Left lung (tissue), 10 donors: ENCODE results near the gene PREPL. TPM values are rescaled to one million over a fixed set of nuclear protein-coding genes. Genes with fewer than 3 reads are reported as not detected.
"Not testable (repeated sequence)": the region's sequence is repeated elsewhere in the genome, so short reads cannot be mapped to it uniquely, and the experiment has no call there.

Source experiments
- ATAC-seq: fragments of 200-7000 bp; cut with Tn5 transposase; one replicate; pipeline ENCODE4 v1.9.1; 2020; ENCODE audit warnings: moderate library complexity
- DNase-seq, 4 donors: peaks; one replicate each; pipeline ENCODE4 v3.0.0-alpha.2; 2013 to 2020
- H3K27ac ChIP-seq, 2 donors: fragments of 200-600 bp; sonication (generic) in 1 of 2; one replicate each; pipeline versions ENCODE4 v1.5.0 to v1.8.0; 2020 to 2021
- H3K27me3 ChIP-seq, 2 donors: fragments of 200-600 bp; sonication (generic) in 1 of 2; one replicate each; pipeline versions ENCODE4 v1.5.0 to v1.8.0; 2020 to 2021
- H3K36me3 ChIP-seq, 2 donors: fragments of 200-600 bp; sonication (generic) in 1 of 2; one replicate each; pipeline versions ENCODE4 v1.5.0 to v1.8.0; 2020 to 2021
- H3K4me1 ChIP-seq, 2 donors: fragments of 200-600 bp; one replicate each; pipeline ENCODE4 v1.8.0; 2021
- H3K4me3 ChIP-seq, 2 donors: fragments of 200-600 bp; sonication (generic) in 1 of 2; one replicate each; pipeline versions ENCODE4 v1.5.0 to v1.8.0; 2020 to 2021; ENCODE audit warnings: mild to moderate bottlenecking in 1 of 2
- H3K9me3 ChIP-seq, 2 donors: fragments of 200-600 bp; sonication (generic) in 1 of 2; one replicate each; pipeline versions ENCODE4 v1.5.0 to v1.8.0; 2020 to 2021
- CTCF ChIP-seq, 2 donors: fragments of 200-600 bp; sonication (generic) in 1 of 2; IDR thresholded peaks; one replicate each; pipeline versions ENCODE4 v1.5.0 to v1.8.0; 2021; ENCODE audit warnings: antibody characterized with exemption in 2 of 2
- intact Hi-C, 2 donors: fragments of 100-400 bp; cut with DNase I; formaldehyde crosslinking; loops; one replicate each; pipeline versions ENCODE4 v1.11.2 to v1.14.2; 2022
- polyA plus RNA-seq, 6 donors: library from polyadenylated mRNA; unstranded; fragments of 120-200 nt; gene quantifications; one replicate each; pipeline ENCODE4 v1.2.1, GENCODE V29; 2013; ENCODE audit not compliant: insufficient read length in 6 of 6
- total RNA-seq, 2 donors: library from RNA; stranded (reverse); fragmentation: NEBNext Ultra II Directional; extraction: Animal tissue kit (Norgen Biotek cat#: 25700); gene quantifications; one replicate each; pipeline ENCODE4 v1.2.1, GENCODE V29; 2021
- donor health status: DM: no; HTN: yes; CAD: no.
- donor health status: DM: no; HTN: no; CAD: no.

Gene PREPL
- total and polyA plus RNA-seq, 8 donors: 46.0 to 116 (median 90.5) TPM

- intact Hi-C loops: loop anchor here in 1 of 2 donors (10.0 kb wide), 2 partner anchors 82 to 562 kb away; no protein-coding TSS in a partner anchor
Measured at GRCh38 chr2:44392338-44392943, 31.1 kb upstream of the PREPL start.

GRCh38 chr2:44389895-44390294 lies 28.6 kb upstream of the PREPL start:
- no peak overlapping the region for H3K4me3 ChIP-seq
- intact Hi-C loops: loop anchor here in 1 of 2 donors (10.0 kb wide), 2 partner anchors 85 to 565 kb away; no protein-coding TSS in a partner anchor
- H3K4me1 ChIP-seq: no peaks in the 10 kb centered on the region
- TF ChIP-seq CTCF (IDR thresholded peaks at IDR 0.05): no peak
- H3K27me3 ChIP-seq: no peaks in the 10 kb centered on the region
- DNase-seq (no peak), ATAC-seq (no peak)
- no peak overlapping the region for H3K27ac ChIP-seq
- no peaks in the 10 kb centered on the region for H3K36me3 ChIP-seq
- H3K9me3 ChIP-seq: no peaks in the 10 kb centered on the region

More at GRCh38 chr2:44392338-44392943, 31.1 kb upstream of the PREPL start:
- no peak overlapping the region for H3K4me3 ChIP-seq
- H3K4me1 ChIP-seq: no peaks in the 10 kb centered on the region
- no peak for ATAC-seq
- no peak overlapping the region for H3K27ac ChIP-seq
- no peaks in the 10 kb centered on the region for H3K36me3 ChIP-seq
- peak; percentile 40 to 60 for TF ChIP-seq CTCF (IDR thresholded peaks at IDR 0.05)
- DNase-seq: peak in 2 of 4 donors; percentile 35 to 52
- no peaks in the 10 kb centered on the region for H3K27me3 ChIP-seq
- H3K9me3 ChIP-seq: no peaks in the 10 kb centered on the region

GRCh38 chr2:44388877-44389276 lies 27.6 kb upstream of the PREPL start:
- Histone ChIP-seq H3K4me3 (no peak overlapping the region), H3K36me3 (no peaks in the 10 kb centered on the region), H3K9me3 (peaks cover 0 to 4% of the 10 kb centered on the region in 2 donors), H3K27ac (no peak overlapping the region), H3K27me3 (no peaks in the 10 kb centered on the region), H3K4me1 (no peaks in the 10 kb centered on the region)
- no peak for TF ChIP-seq CTCF (IDR thresholded peaks at IDR 0.05)
- DNase-seq: peak in 1 of 4 donors; percentile 27
- intact Hi-C loops: no loop called here
- ATAC-seq: no peak

- H3K36me3 ChIP-seq, intact Hi-C loops, H3K9me3 ChIP-seq: not testable (repeated sequence)
Measured at GRCh38 chr2:44385226-44385625, 23.9 kb upstream of the PREPL start.

GRCh38 chr2:44377486-44377885 lies 16.2 kb upstream of the PREPL start:
- Histone ChIP-seq H3K4me1 (no peaks in the 10 kb centered on the region), H3K36me3 (peaks cover 0 to 2% of the 10 kb centered on the region in 2 donors), H3K27me3 (no peaks in the 10 kb centered on the region), H3K9me3 (no peaks in the 10 kb centered on the region), H3K4me3 (no peak overlapping the region), H3K27ac (no peak overlapping the region)
- ATAC-seq (no peak), DNase-seq (no peak)
- intact Hi-C loops: no loop called here
- TF ChIP-seq CTCF (IDR thresholded peaks at IDR 0.05): no peak

More at GRCh38 chr2:44385226-44385625, 23.9 kb upstream of the PREPL start:
- H3K27ac ChIP-seq, ATAC-seq, DNase-seq, H3K4me1 ChIP-seq, H3K4me3 ChIP-seq, H3K27me3 ChIP-seq: not testable (repeated sequence)

GRCh38 chr2:44372246-44372645 lies 11.0 kb upstream of the PREPL start:
- no peaks in the 10 kb centered on the region for H3K9me3 ChIP-seq
- no peak for DNase-seq
- TF ChIP-seq CTCF (IDR thresholded peaks at IDR 0.05): no peak
- H3K27me3 ChIP-seq: no peaks in the 10 kb centered on the region
- intact Hi-C loops: no loop called here
- H3K4me3 ChIP-seq: no peak overlapping the region
- no peaks in the 10 kb centered on the region for H3K4me1 ChIP-seq
- ATAC-seq: no peak
- H3K36me3 ChIP-seq: no peaks in the 10 kb centered on the region
- H3K27ac ChIP-seq: no peak overlapping the region
